Measurements from ENCODE around the gene TJP2.
"Not testable (repeated sequence)": the region's sequence is repeated elsewhere in the genome, so short reads cannot be mapped to it uniquely, and the experiment has no call there.

Gene TJP2

DNA sequence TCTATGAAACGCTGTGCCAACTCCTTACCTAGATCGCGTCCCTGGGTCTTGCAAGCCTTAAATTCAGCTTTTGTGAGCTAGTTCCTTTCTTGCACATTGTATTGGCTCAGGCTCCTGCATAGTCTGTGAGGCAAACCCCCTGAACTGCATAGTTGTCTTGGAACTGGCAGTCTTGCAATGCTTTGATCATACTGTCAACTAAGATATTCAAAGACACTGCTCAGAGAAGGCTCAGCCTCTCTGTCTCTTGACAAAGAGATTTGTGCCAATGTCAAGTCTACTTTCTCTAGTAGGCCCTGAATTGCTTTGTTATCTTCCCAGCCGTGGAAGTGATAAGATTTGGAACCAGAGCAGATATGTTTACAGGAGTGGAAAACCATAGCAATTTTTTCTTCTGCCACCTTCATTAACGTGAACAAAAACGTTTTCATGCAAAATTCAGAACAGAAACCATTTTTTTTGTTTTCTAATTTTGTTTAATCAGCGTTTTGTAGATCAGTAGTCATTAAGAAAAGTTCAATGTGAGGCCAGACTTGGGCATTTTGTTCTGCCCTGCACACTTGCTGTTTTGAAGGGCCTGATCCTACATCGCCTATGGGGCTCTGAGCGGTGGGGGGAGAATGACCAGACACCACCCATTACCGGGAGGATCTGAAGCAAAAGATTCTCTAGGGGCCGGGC, 123.4 kb downstream of the TJP2 start:
- DNase-seq = no peak

DNA sequence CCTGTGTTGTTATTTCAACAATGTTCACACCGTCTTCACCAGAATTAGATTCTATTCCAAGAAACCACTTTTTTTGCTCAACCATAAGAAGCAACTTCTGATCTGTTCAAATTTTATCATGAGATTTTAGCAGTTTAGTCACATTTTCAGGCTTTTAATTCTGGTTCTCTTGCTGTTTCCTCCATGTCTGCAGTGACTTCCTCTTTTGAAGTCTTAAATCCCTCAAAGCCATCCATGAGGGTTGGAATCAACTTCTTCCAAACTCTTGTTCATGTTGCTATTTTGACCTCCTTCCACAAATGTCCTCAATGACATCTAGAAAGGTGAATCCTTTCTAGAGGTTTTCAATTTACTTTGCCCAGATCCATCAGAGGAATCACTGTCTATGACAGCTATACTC, 125.2 kb downstream of the TJP2 start:
- DNase-seq = no peak

DNA sequence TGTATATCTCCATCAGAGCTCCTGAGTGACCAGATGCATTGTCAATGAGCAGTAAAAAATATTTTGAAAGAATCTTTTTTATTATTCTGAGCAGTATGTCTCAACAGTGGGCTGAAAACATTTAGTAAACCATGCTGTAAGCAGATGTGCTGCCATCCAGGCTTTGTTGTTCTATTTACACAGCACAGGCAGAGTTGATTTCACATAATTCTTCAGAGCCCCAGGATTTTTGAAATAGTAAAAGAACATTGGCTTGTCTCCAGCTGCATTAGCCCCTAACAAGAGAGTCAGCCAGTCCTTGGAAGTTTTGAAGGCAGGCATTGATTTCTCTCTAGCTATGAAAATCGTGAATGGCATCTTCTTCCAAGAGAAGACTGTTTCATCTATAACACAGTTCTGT, 125.7 kb downstream of the TJP2 start:
- no peak for DNase-seq

DNA sequence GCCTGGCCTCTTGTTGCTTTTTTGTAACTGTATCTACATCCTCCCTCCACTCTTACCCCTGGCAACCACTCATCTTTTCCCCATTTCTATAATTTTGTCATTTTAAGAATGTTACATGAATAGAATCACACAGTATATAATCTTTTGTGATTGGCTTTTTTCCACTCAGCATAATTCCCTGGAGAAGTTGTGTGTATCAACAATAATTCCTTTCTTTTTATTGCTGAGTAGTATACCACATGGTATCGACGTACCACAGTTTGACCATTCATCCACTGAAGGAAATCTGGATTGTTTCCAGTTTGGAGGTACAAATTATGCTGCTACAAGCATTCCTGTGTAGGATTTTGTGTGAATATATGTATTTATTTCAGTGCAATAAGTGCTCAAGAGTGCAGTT, 129.3 kb downstream of the TJP2 start:
- no peak for DNase-seq

DNA sequence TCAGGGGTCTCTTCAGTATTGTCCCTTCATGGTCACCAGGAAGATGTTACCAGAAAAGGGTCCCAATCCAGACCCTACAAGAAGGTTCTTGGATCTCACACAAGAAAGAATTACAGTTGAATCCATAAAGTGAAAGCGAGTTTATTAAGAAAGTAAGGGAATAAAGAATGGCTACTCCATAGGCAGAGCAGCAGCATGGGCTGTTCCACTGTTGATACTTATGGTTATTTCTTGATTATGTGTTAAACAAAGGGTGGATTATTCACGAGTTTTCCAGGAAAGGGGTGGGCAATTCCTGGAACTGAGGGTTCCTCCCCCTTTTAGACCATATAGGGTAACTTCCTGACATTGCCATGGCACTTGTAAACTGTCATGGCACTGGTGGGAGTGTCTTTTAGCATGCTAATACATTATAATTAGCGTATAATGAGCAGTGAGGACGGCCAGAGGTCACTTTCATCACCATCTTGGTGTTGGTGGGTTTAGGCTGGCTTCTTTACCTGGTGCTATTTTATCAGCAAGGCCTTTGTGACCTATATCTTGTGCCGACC, 132.9 kb downstream of the TJP2 start:
- not testable (repeated sequence) for DNase-seq

DNA sequence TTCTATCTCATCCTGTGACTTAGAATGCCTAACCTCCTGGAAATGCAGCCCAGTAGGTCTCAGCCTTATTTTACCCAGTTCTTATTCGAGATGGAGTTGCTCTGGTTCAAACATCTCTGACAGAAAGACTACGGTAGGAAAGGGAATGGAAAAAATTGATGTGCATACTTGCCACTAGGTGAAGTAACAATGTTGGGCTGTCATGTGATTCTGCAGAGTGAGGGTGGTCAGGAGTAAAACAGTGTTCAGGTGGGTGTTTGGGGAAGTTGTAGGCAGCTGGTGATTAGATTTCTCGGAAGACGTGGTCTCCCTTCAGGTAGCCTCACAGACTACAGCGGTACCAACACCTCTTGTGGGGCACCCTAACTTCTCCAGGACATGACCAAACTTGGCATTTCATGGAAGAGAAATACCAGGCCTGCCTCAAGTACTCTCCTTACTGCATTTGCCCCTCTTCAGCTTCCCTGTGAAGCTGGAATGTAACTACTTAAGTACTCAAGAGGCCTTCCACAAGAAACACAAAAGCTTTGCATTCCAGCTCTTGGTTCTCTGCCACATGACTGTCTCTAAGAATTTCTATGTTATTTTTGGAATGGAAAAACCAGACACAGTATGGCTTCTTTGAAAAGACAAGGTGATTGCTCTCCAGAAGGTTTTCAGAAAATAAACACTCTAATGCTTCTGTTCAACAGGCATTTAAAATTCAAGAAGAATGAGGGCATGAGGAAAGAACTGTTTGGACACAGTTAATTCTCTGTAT, 133.5 kb downstream of the TJP2 start:
- DNase-seq = no peak

DNA sequence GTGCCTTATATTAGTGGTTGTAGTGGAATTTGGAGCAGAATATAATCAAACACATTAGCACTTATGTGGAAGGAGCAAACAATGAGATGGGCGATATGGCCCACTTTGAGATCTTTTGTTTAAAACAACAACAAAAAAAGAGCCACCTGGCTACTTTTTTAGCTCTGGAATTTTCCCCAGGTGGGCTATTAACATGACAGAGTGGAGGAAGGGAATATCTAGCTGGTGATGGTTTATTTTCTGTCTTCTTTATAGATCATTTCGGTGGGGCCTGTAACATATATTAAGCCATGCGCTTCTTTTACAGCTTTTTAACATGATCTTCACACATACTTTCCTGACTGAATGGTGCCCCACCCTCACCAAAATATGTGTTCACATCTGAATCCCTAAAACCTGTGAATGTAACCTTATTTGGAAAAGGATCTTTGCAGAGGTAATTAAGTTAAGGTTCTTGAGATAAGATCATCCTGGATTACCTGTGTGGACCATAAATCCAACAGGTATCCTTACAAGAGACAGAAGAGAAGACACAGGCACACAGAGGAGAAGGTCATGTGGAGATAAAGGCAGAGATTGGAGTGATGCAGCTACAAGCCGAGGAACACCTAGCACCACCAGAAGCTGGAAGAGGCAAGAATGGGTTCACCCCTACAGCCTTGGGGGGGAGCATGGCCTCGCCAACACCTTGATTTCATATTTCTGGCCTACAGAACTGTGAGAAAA, 134.3 kb downstream of the TJP2 start:
- no peak for DNase-seq

DNA sequence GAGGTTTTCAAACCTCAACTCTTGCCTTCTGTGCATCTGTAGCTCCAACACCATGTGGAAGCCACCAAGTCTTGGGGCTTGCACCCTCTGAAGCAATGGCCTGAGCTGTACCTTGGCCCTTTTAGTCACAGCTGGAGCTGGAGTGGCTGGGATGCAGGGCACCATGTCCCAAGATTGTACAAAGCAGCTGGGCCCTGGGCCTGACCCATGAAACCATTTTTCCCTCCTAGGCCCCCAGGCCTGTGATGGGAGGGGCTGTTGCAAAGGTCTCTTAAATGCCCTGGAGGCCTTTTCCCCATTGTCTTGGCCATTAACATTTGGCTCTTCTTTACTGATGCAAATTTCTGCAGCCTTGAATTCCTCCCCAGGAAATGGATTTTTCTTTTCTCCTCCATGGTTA, 139.1 kb downstream of the TJP2 start:
- DNase-seq = no peak

DNA sequence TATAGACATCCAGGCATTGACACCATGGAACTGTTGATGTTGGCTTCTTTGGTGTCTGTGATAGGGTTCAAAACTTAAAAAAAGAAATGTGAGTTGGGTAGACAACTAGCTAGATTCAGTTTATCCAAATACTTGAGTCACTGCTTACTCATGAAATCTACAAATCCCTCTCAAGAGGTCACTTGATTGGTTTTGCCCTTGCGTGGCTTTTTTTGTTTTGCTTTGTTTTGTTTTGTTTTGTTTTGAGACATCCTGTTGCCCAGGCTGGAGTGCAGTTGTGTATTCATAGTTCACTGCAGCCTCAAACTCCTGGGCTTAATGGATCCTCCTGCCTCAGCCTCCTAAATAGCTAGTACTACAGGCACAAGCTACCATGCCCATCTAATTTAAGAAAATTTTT, 140.5 kb downstream of the TJP2 start:
- no peak for DNase-seq

DNA sequence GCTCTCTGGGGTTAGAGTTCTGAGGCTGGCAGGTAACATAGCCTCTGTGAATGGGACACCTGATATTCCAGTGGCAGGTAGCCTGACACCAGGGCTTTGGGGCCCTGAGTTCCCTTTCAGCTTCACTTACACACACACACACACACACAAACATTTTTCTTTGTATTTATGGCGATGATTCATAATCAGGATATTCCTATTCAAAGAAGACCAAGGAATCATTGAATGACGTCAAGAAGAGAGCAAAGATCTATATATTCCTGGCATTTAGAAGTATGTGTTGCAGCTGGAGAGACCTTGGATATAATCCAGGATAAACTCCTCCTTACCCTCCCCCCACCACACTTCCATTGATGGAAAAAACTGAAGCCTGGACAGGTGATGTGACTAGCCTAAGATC, 143.0 kb downstream of the TJP2 start:
- no peak for DNase-seq

DNA sequence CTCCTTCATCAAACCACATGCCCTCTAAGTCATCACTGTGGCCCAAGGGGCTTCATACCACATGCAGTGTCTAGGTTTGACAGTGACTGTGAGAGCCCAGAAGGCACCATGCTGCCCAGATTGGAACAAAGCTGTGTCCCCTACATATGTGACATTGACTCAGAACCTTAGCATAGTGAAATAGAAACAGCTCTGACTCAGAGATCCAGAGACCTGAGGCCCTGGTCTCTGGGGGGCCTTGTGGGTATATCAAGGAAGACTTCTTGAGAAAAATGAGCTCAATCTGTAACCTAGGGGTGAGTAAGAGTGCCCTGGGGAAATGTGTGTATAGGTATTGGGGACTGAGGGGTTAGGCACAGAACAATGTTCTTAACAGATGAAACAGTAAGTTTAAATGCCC, 143.8 kb downstream of the TJP2 start:
- DNase-seq = no peak

DNA sequence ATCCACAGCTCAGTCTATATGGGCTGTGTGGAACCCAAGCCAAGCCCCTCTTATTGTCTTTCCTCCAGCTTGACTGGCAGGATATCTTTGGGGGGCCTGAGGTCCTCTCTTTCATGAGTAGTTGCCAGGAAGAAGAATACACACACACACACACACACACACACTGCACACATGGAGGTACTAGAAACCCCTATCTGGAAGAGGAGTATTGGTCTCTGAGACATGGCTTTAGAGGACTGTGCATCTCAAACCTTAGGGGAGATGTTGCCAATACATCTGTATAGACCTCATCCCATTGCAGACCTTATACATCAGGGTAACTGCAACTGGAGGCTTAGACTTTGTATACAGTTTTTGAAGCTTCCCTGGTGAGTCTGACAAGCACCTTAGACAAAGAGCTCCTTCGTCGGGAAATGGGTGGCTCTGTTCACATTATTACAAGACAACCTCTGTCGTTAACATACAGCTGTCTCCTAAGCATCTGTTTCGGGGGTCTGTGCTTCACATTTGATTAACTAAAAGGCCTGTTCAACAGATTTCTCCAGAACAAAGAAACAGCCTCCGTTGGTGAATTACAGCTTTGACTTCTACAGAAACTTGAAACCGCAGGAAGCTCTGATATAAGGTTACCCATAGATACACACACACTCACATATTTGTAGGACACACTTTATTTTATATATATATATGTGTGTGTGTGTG, 145.4 kb downstream of the TJP2 start:
- no peak for DNase-seq

DNA sequence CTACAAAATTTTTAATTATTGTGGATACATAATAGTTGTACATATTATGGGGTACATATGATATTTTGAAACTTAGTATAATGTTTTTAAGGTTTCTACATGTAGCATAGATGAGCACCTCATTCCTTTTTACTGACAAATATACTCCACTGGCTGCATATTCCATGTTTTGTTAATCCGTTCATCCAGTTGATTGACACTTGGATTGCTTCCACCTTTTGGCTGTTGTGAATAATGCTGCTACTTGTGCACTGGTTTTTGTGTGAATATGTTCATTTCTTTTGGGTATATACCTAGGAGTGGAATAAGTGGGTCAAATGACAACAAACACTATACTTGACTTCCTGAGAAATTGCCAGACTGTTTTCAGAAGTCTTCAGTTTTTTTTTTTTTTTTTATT, 148.2 kb downstream of the TJP2 start:
- DNase-seq = no peak

DNA sequence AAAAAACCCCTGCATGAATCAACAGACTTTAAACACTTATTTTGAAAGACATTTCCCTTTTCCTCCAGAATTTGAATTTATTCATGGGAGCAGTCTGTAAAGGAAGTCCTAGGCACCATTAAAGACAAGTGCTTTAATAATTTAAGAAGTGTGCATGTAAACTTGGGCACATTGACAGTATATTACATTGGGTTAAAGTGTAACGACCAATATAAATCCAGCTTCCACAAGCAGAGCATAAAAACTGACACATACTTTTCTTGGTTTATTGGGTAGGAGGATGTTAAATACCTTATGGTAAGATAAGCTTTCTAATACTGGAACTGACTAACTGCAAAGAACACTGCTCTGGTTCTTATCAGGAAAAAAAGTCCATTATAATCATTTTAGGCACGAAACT, 149.8 kb downstream of the TJP2 start:
- DNase-seq = no peak
